PFSK-1 (cell line): ENCODE measurements around the gene CYP17A1.

Experiments
- POLR2AphosphoS5 ChIP-seq: IDR thresholded peaks from 2 replicates; pipeline ENCODE4 v1.6.1; 2012; ENCODE audit warnings: low read depth, mild to moderate bottlenecking, control low read depth, low read length, moderate library complexity
- SIN3A ChIP-seq: IDR thresholded peaks from 2 replicates; pipeline ENCODE4 v1.6.1; 2012; ENCODE audit warnings: mild to moderate bottlenecking, low read length, moderate library complexity, borderline replicate concordance; ENCODE audit not compliant: insufficient read depth
- TAF1 ChIP-seq: IDR thresholded peaks from 2 replicates; pipeline ENCODE4 v1.6.1; 2012; ENCODE audit warnings: low read length, control low read depth, borderline replicate concordance; ENCODE audit not compliant: insufficient read depth

GRCh38 chr10:102845352-102845902, 8.2 kb upstream of the CYP17A1 start:
- no peak for TF ChIP-seq POLR2AphosphoS5
- TF ChIP-seq TAF1, result no peak
- TF ChIP-seq SIN3A, result no peak
